Sciatic nerve (tissue), 2 donors: ENCODE results near the gene CACNA1C. TPM values are rescaled to one million over a fixed set of nuclear protein-coding genes. Genes with fewer than 3 reads are reported as not detected.

Source experiments
- ATAC-seq: fragments of 200-7000 bp; cut with Tn5 transposase; one replicate; pipeline ENCODE4 v1.9.1; 2020; ENCODE audit warnings: mild to moderate bottlenecking, moderate library complexity
- DNase-seq: peaks from one replicate; pipeline ENCODE4 v3.0.0-alpha.2; 2020; ENCODE audit warnings: low spot score
- intact Hi-C: fragments of 100-400 bp; cut with DNase I; formaldehyde crosslinking; loops from one replicate; pipeline ENCODE4 v1.14.2; 2022
- total RNA-seq: library from RNA; stranded (reverse); fragmentation: NEBNext Ultra II Directional; extraction: Animal tissue kit (Norgen Biotek cat#: 25700); gene quantifications from one replicate; pipeline ENCODE4 v1.2.1, GENCODE V29; 2021
- donor health status: DM: no; HTN: no; CAD: no.
- donor health status: DM: no; HTN: no; CAD: no.

CACNA1C gene
- total RNA-seq, 1 donor from 2014 or later: 9.0 TPM

DNA sequence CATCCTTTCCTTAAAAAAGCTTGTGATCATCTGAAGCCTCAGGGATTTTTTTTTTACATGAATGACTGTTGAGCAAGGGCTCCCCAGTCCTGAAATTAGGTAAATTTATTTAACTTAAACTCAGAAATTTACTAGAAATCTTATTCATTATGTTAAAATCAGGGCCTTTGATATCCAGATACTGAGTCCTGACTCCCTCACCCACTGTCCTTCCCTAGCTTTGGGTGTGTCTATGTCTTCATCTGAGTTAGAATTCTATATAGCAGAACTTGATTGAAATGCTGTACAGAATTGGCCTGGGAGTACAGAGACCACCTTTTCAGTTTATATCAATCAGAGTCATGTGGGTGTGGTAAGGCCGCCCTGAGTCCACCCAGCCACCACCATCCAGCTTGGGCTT is 260.0 kb downstream of the CACNA1C start:
- ATAC-seq (no peak), DNase-seq (no peak)
- intact Hi-C loops: no loop called here

DNA sequence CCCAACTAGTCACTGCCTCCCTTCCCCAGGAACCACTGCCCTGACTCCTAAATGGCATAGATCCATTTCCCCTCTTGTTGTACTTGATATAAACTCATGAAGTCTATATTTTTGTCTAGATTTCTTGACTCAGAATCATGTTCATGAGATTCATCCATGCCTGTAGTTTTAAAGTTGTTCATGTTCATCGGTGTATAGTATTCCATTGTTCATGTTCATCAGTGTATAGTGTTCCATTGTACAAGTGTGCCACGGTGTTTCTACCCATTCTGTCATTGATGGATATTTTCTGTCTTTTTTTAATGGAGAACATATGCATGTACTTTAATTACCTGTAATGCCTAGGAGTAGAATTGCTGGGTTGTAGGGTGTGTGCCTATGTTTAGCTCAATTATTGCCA is 261.7 kb downstream of the CACNA1C start:
- intact Hi-C loops: no loop called here
- ATAC-seq (no peak), DNase-seq (no peak)

DNA sequence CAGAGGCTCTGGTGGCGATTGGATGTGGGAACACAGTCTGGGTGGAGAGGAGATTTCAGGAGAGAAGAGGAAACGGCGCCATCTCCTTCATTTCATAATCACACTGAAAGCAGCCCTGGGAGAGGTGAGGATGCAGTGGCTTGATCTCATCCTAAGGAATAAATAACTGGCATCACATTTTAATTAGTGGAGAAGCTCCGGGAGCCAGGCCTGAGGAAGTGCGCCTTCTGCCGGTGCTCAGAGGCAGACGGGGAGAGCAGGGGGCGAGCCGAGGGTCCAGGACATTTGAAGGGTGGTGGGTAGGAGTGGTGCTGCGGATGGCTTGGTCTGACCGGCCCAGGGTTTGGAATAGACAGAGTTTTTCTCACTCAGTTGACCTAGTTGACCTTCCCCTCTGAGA is 265.0 kb downstream of the CACNA1C start:
- ATAC-seq (no peak), DNase-seq (no peak)
- intact Hi-C loops: no loop called here

DNA sequence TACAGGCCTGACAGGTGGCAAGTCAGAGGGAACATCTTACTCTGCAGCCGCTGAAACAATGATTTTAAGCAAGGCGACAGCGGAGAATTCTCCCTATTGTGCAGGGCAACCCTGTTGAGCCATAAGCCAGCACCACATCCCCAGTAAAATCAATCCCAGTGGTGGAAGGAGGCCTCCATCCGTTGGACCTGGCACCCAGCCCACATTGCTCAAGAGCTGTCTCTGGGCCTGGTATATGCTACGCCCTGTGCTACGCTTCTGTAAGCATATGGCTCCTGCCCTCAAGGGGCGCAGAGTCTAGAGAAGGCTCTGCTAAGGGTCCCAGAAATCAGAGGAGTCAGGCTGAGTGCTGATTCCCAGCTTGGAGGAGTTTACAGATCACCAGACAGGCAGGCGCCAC is 265.5 kb downstream of the CACNA1C start:
- intact Hi-C loops: no loop called here
- ATAC-seq (no peak), DNase-seq (no peak)

DNA sequence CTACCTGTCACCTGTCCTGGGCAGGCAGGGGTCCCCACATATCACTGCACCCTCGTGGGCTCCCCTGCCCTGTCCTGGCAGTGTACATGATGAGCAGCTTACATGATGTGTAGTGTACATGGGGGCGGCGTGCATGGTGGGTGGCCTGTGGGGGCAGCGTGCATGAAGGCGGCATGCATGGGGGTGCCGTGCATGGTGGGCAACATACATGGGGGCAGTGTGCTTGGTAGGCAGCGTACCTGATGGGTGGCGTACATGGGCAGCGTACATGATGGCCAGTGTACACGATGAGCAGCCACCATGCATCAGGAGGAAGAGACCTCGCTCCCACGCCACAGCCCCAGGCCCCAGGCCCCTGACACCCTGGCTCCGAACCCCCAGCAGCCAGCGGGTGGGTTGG is 266.3 kb downstream of the CACNA1C start:
- peak; percentile 18 for ATAC-seq
- intact Hi-C loops: no loop called here
- DNase-seq: no peak

DNA sequence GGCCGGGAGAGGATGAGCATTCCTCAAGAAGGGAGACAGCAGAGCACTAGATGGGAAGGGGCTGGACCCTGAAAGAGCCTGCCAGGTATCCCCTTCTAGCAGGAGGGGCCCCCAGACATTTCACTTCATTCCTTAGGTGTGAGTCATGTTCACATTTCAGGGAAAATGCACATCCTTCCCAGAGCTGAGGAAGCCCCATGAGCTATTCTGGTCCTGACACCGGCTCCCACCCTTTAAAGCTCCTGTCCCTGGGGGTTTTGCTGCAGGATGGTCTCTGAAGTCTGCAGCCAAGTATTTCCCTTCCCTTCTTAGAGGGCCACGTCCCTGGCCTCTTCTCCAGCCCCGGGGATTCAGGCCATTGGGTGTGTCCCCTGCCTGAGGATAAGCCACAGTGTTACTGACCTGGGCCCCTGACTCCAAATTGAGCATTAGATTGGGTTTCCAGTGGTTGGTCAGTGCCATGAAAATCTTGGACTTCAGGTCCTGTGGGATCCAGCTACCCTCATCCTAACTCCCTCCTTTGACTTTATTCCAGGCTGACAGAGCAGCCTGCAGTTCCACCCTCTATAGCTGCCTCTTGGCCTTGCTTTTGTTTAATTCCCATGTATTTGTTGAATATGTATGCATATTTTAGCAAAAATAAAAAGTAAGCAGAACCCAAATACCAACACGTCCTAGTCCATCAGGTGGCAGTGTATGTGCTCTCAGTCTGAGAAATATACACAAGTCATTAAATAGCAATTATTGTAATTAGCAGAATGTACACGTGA is 267.1 kb downstream of the CACNA1C start:
- intact Hi-C loops: no loop called here
- no peak for DNase-seq
- no peak for ATAC-seq

DNA sequence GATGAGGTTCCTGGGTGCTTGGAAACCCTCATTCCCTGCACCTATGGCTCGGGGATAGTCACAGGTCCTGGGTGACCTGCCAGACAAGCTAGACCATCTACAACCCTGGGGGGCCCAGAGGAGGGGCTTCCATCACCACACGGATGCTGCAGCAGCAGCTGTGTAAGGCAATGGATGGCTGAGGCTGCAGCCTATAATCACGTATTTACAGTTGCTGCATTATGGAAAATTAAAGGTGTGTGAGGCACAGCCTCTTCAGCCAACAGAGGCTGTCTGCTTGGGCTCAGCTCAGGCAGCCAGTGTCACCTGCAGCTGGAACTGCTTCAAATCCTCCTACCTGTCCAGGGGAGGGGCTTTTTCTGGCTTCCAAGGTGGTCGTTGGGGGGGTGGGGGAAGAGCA is 268.1 kb downstream of the CACNA1C start:
- DNase-seq: no peak
- intact Hi-C loops: no loop called here
- ATAC-seq: no peak

DNA sequence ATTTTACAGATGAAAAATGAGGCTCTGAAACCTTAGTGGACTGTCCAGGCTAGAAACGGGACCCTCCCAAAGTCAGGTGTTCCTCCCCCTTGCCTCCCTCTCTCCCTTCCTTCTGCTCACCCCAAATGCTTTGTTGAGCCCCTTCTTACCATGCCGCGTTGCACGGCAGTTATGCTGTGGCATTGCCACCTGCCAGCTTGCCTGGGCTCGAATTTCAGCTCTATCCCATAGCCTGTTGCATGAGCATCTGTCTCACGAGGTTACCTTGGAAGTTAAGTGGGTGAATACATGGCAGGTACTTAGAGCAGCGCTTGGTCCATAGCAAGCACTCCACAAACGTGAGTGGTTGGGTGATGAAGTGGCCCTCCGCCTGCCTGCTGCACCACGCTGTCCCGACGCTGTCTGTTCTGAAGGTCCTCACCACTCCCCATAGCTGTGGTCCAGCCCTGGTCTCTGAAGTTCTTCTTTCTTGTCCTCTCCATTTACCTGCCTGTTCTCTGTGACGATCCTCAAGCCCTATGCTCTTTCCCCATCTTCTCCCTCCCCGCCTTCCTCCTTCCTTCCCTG is 269.9 kb downstream of the CACNA1C start:
- ATAC-seq: no peak
- intact Hi-C loops: no loop called here
- DNase-seq: no peak

DNA sequence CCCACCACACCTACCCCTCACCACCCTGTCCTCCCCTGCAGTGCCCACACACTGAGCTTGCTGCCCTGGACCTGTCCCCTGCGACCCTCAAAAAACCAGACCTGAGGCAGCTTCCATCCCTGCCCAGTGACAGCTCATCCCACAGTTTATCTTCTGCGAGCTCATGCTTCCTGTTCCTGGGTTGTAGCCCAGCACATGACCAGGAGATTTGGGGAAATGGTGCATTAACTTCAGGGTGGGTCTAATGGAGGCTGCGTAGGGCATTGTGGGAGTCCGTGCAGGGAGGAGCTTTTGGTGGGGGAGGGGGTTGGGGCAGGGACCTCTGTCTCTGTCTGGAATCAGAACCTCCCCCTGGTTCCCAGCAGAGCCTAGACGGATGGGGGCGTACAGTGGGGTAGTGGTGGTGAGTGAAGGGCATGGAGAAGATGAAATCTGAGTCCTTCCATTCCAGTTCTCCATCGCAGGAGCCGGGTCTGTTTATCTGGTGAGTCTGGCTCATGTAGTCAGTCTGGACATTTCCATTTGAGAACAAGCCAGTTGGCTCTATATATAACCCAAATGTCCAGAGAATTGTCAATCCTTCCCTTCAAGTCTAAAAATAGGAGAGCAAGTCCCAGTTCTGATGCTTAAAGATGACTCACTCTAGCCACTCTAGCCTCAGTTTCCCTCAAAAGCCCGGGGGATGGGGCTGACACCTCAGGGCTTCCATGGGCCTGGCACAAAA is 270.9 kb downstream of the CACNA1C start:
- DNase-seq (no peak), ATAC-seq (peak; percentile 16)
- intact Hi-C loops: no loop called here

DNA sequence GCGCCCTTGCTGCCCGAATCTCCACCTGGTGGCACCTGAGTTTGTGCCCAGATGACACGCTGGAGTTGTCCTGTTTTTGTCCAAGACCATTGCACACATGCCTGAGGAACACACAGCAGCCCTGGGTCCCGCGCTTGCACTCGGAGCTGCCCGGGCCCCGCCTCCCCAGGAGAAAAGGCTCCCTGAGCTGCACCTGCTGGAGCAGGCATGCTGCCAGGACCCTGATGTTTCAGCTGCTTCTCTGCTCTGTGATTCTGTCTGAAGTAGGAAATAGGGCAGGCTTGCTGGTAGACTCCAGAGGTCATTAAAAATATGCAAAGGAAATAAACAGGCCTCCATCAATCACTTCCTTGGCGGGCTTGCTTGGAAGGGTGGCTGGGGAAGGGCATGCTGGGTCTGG is 271.6 kb downstream of the CACNA1C start:
- intact Hi-C loops: no loop called here
- peak; percentile 38 for ATAC-seq
- DNase-seq: no peak

DNA sequence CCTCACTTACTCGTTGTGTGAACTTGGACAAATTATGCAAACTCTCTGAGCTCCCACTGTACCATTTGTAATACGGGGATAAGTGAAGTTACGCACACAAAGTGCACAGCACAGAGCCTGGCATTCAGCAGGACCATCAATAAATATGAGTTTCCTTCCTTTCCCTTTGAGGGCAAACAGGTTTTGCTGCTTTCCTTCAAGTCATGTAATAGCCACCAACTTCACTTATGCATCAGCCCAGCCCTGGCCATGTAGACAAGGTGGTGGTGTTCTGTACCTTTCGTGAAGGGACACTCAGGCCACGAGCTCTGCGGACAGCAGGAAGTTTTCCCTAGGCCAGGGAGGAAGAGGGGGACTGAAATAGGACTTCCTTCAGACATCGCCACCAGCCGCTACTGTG is 272.7 kb downstream of the CACNA1C start:
- ATAC-seq: no peak
- no peak for DNase-seq
- intact Hi-C loops: no loop called here

DNA sequence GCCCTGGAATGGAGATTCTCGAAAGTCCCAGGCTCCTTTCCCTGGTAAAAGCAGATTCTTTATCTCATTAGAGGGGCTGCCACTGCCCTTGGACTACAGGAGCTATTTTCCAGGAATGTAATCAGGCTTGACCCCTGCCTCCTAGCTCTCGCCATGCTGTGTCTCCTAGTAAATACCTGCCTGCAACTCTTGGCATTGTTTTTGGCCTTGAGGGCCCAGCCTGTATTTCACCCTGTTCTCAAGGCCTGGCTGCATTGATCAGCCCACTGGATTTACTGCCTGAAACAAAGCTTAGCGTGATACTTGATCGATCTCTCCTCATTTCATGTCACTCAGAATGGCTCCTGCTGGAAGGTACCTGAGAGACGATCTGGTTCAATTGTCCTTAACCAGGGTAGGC is 273.7 kb downstream of the CACNA1C start:
- ATAC-seq: no peak
- intact Hi-C loops: no loop called here

DNA sequence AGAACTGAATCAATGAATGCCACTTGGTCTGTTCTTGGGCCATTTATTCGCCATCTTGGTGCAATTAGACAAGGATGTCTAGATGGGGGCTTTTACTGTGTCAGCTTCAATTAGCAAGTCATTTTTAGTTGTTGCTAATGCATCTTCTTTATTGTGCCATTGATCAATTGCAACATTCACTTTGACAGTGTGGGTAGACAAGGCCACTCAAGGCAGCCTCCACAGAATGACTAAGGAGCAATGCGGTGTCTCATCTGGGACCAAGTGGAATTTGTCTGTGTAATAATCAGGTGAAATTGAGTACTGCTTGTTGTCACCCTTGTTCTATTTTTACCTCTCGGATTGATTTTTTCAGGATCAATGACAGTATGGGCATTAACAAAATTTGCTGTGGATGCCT is 275.9 kb downstream of the CACNA1C start:
- ATAC-seq: no peak
- intact Hi-C loops: no loop called here
- DNase-seq: no peak

More for the DNA sequence above, 273.7 kb downstream of the CACNA1C start:
- DNase-seq: no peak

DNA sequence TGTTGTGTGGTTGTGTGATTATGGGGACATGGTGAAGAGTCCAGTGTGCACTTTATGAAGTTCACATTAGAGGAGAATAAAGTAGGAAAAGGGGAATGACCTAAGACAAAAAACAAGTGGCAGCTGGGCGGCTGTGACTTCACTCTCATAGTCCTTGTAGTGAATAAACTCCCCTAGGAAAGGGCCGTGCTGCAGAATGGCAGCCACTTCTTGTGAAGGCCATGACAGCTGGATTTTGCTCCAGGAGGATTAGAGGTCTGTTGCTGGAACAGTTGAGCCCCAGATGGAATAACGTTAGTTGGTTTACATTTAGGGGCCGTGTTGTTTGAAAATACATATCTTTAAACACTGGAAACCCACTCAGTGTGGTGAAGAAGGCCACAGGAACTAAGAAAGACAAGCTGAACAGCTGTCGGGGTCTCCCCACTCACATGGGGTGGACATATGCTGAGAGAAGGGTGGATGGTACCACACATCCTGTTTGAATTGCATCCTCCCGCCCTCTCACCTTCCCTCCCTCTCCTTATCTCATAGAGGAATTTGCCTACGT is 276.9 kb downstream of the CACNA1C start:
- no peak for ATAC-seq
- intact Hi-C loops: no loop called here
- DNase-seq: no peak

DNA sequence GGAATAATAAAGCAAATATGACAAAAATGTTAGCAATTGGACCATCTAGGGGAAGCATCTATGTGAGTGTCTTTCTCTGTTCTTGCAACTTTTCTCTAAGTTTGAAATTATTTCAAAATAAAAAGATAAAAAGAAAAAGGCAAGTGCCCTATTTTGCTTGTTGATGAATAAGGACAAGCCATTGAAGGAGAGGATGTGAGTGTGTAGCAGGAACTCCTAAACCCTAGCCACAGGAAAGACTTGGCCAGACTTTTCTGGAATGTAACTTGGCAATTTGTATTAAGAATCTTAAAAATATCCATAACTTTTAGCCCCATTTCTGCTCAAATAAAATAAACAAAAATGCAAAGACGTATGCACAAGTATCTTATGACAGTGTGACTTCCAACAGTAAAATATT is 279.4 kb downstream of the CACNA1C start:
- intact Hi-C loops: no loop called here
- no peak for ATAC-seq
- DNase-seq: no peak

DNA sequence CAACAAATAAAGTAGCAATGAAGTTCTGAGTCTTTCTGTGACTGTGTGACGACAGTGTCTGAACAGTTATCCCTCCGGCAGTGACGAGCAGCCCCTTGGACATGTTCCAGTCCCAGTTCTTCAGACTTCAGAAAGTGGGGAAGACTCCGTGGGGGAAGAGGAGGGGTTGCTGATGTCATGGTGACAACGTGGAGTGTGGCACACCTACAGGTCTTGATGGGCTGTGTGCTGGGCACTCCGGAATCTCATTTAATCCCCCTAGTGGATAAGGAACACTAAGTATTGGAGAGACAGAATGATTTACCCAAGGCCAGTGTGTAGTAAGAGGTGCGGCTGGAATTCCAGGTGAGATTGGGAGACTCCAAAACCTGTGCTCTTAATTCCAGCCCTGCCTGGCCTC is 280.2 kb downstream of the CACNA1C start:
- ATAC-seq: no peak
- no peak for DNase-seq
- intact Hi-C loops: no loop called here

DNA sequence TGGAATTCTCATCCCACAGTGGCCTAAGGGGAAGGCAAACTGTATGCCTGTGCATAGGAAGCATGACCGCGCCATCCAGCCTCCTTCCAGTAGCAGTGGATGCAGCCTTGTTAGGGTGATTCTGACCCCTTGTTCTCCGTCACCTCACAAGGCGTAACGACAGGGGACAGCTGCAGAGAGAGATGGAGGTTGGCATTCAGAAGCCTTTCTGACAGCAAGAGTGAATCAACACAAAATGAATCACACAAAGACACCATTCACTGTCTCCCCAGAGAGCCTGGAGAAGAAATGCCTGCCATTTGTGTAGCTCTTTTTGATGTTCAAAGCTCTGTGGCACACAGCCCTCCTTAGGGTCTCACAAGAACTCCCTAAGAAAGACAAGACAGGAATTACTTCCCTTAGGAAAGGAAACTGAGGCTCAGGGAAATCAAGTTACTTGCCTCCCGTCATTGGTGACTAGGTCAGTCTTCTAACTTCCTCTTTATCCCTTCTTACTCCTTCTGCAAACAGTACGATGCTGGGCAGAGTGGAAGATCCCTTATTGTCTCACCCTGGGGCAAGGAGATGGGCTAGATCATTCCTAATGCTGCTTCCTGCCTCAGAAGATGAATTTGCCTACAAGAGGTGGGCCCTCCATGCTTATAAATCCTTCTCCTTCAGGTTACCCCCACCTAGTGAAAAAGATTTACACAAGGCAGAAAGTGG is 280.9 kb downstream of the CACNA1C start:
- ATAC-seq: no peak
- intact Hi-C loops: no loop called here
- no peak for DNase-seq

DNA sequence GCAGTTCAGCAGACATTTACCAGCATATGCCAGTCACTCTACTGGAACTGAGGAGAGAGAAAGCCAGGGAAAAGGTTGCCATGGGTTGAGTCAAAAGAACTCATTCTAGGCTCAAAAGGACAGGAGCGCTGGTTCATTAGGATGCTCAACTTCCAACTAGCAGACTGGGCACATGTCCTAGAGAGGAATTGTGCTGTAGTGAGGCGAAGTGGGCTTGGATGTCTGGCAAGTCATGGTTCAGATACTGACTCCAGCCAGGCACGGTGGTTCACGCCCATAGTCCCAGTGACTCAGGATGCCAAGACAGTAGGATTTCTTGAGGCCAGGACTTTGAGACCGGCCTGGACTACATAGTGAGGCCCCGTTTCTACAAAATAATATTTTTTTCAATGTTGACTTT is 281.5 kb downstream of the CACNA1C start:
- intact Hi-C loops: no loop called here
- DNase-seq: no peak
- no peak for ATAC-seq

DNA sequence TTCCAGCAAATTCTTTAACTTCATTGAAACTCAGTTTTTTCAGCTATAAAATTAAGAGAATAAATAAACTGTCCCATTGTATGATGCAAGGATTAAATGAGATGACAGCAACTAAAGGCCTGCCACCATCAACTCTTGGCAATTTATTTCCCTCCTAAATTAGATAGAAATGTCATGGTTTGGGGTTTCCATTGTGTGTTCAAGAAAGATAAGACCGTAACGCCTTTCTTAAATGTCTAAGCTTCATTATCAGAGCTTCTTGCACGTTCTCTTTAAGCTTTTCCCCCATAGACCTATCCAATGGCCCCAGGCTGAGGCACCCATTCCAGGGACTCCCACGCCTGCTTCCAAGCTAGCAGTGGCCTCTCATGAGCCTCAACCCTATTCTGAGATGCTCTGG is 281.9 kb downstream of the CACNA1C start:
- ATAC-seq (no peak), DNase-seq (no peak)
- intact Hi-C loops: no loop called here

DNA sequence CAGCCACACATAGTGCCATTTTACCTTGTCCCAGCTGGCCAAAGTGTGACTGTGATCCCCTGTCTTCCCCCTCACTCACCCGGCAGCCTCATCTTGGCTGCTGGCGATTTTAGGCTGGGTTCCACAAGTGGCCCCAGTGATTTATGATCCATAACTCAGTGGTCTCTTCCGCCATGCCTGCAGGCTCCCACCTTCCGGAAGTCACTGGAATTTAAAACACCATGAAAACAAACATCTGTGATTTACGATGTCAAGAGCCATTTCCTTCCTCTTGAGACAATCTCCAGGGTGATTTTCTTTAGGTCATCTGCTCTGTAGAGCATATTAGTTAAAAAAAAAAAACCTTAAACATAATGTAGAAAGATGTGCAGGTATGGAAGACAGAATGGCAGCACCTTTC is 282.3 kb downstream of the CACNA1C start:
- intact Hi-C loops: no loop called here
- DNase-seq (no peak), ATAC-seq (no peak)
